HepG2 (cell line): Measurements from ENCODE around the gene TMED6. TPM values are rescaled to one million over a fixed set of nuclear protein-coding genes. Genes with fewer than 3 reads are reported as not detected.
A peak's percentile ranks its signal among the peaks of the same experiment; 100 is the strongest.

Experiments used
- CBX1 ChIP-seq: IDR thresholded peaks from one replicate; pipeline ENCODE4 v1.6.1; 2016; ENCODE audit warnings: antibody characterized with exemption, low read depth
- GLI4 ChIP-seq: sonication (generic); formaldehyde crosslinking; IDR thresholded peaks from 2 replicates; pipeline ENCODE4 v1.5.1; 2020; ENCODE audit warnings: missing genetic modification reagents, mild to moderate bottlenecking, moderate library complexity, borderline replicate concordance
- ISL2 ChIP-seq: sonication (generic); formaldehyde crosslinking; IDR thresholded peaks from 2 replicates; pipeline ENCODE4 v1.5.0; 2020; ENCODE audit warnings: missing genetic modification reagents
- KMT2B ChIP-seq: IDR thresholded peaks from 2 replicates; pipeline ENCODE4 v1.6.1; 2016; ENCODE audit warnings: missing genetic modification reagents, missing compliant biosample characterization
- PLSCR1 ChIP-seq: sonication (generic); formaldehyde crosslinking; IDR thresholded peaks from 2 replicates; pipeline ENCODE4 v1.5.0; 2020; ENCODE audit warnings: missing genetic modification reagents, mild to moderate bottlenecking, borderline replicate concordance
- PRDM10 ChIP-seq: sonication (generic); formaldehyde crosslinking; IDR thresholded peaks from 2 replicates; pipeline ENCODE4 v1.4.0; 2020; ENCODE audit warnings: low read depth, missing genetic modification reagents
- TCF7L2 ChIP-seq: IDR thresholded peaks from 2 replicates; pipeline ENCODE4 v1.6.1; 2011; ENCODE audit warnings: mild to moderate bottlenecking, low read depth, low read length, moderate library complexity
- THYN1 ChIP-seq: sonication (generic); formaldehyde crosslinking; IDR thresholded peaks from 2 replicates; pipeline ENCODE4 v1.8.1; 2023; ENCODE audit warnings: low read depth, mild to moderate bottlenecking, moderate library complexity, missing genetic modification reagents, borderline replicate concordance
- TOPORS ChIP-seq: sonication (generic); formaldehyde crosslinking; IDR thresholded peaks from 2 replicates; pipeline ENCODE4 v1.8.0; 2023; ENCODE audit warnings: mild to moderate bottlenecking, missing genetic modification reagents
- ZFX ChIP-seq: sonication (generic); formaldehyde crosslinking; IDR thresholded peaks from 2 replicates; pipeline ENCODE4 v1.4.0; 2020; ENCODE audit warnings: mild to moderate bottlenecking, low read depth, missing genetic modification reagents, moderate library complexity
- ZNF33A ChIP-seq: sonication (generic); formaldehyde crosslinking; IDR thresholded peaks from 2 replicates; pipeline ENCODE4 v1.5.1; 2020; ENCODE audit warnings: missing genetic modification reagents, mild to moderate bottlenecking, moderate library complexity, borderline replicate concordance
- polyA plus RNA-seq, 8 experiments: library from polyadenylated mRNA; depleted of rRNA in 3 of 8; stranded (reverse) in 7 of 8; unstranded in 1 of 8; fragments of >200 nt; fragmentation: Illumina TruSeq in 4 of 8; extraction: Trizol in 4 of 8; gene quantifications; 2 replicates each; pipeline versions ENCODE4 v1.2.1 to v1.2.3, GENCODE V29; 2011 to 2016; ENCODE audit warnings: low read depth in 4 of 8, missing spikeins in 1 of 8, mixed read lengths in 1 of 8; ENCODE audit not compliant: insufficient read depth in 1 of 8
- total RNA-seq, 5 experiments: library from RNA; depleted of rRNA; stranded (reverse); fragments of >200 nt; fragmentation: Illumina TruSeq; extraction: Trizol; gene quantifications; 2 replicates each; pipeline ENCODE4 v1.2.3, GENCODE V29; 2016; ENCODE audit warnings: low read depth in 1 of 5
- TF ChIP-seq, protein P1 (sequence below): sonication (generic); formaldehyde crosslinking; IDR thresholded peaks from 2 replicates; pipeline ENCODE4; 2020; ENCODE audit warnings: missing genetic modification reagents, mild to moderate bottlenecking, borderline replicate concordance
- TF ChIP-seq, protein P2 (sequence below): fragments of 450-650 bp; IDR thresholded peaks from 2 replicates; pipeline ENCODE4 v1.6.1; 2017; ENCODE audit warnings: mild to moderate bottlenecking
- TF ChIP-seq, protein P3 (sequence below): sonication (generic); formaldehyde crosslinking; conservative IDR thresholded peaks from 2 replicates; pipeline ENCODE4 v1.8.1; 2023; ENCODE audit warnings: missing genetic modification reagents

TMED6 gene
- total and polyA plus RNA-seq, 2 of the 13 experiments (the other 11 are each of a cell fraction or from before 2014, with no cell fraction given), result 9.8 to 14.4 TPM

GRCh38 chr16:69326172-69326873, 25.3 kb downstream of the TMED6 start (continued):
- TF ChIP-seq, protein P1, sequence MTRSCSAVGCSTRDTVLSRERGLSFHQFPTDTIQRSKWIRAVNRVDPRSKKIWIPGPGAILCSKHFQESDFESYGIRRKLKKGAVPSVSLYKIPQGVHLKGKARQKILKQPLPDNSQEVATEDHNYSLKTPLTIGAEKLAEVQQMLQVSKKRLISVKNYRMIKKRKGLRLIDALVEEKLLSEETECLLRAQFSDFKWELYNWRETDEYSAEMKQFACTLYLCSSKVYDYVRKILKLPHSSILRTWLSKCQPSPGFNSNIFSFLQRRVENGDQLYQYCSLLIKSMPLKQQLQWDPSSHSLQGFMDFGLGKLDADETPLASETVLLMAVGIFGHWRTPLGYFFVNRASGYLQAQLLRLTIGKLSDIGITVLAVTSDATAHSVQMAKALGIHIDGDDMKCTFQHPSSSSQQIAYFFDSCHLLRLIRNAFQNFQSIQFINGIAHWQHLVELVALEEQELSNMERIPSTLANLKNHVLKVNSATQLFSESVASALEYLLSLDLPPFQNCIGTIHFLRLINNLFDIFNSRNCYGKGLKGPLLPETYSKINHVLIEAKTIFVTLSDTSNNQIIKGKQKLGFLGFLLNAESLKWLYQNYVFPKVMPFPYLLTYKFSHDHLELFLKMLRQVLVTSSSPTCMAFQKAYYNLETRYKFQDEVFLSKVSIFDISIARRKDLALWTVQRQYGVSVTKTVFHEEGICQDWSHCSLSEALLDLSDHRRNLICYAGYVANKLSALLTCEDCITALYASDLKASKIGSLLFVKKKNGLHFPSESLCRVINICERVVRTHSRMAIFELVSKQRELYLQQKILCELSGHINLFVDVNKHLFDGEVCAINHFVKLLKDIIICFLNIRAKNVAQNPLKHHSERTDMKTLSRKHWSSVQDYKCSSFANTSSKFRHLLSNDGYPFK (CRISPR knock-in tag), result no peak
- TF ChIP-seq ZFX (CRISPR knock-in tag), result peak; percentile 76
- TF ChIP-seq CBX1, result no peak
- TF ChIP-seq, protein P2, sequence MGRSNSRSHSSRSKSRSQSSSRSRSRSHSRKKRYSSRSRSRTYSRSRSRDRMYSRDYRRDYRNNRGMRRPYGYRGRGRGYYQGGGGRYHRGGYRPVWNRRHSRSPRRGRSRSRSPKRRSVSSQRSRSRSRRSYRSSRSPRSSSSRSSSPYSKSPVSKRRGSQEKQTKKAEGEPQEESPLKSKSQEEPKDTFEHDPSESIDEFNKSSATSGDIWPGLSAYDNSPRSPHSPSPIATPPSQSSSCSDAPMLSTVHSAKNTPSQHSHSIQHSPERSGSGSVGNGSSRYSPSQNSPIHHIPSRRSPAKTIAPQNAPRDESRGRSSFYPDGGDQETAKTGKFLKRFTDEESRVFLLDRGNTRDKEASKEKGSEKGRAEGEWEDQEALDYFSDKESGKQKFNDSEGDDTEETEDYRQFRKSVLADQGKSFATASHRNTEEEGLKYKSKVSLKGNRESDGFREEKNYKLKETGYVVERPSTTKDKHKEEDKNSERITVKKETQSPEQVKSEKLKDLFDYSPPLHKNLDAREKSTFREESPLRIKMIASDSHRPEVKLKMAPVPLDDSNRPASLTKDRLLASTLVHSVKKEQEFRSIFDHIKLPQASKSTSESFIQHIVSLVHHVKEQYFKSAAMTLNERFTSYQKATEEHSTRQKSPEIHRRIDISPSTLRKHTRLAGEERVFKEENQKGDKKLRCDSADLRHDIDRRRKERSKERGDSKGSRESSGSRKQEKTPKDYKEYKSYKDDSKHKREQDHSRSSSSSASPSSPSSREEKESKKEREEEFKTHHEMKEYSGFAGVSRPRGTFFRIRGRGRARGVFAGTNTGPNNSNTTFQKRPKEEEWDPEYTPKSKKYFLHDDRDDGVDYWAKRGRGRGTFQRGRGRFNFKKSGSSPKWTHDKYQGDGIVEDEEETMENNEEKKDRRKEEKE, result no peak
- TF ChIP-seq GLI4 (CRISPR knock-in tag), result peak; percentile 82; the same call in 1 of the 2 replicates
- no peak for TF ChIP-seq PLSCR1
- TF ChIP-seq ZNF33A (CRISPR knock-in tag), result no peak
- TF ChIP-seq TCF7L2, result no peak
- TF ChIP-seq, protein P3, sequence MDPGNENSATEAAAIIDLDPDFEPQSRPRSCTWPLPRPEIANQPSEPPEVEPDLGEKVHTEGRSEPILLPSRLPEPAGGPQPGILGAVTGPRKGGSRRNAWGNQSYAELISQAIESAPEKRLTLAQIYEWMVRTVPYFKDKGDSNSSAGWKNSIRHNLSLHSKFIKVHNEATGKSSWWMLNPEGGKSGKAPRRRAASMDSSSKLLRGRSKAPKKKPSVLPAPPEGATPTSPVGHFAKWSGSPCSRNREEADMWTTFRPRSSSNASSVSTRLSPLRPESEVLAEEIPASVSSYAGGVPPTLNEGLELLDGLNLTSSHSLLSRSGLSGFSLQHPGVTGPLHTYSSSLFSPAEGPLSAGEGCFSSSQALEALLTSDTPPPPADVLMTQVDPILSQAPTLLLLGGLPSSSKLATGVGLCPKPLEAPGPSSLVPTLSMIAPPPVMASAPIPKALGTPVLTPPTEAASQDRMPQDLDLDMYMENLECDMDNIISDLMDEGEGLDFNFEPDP (CRISPR knock-in tag), result no peak
- peak; percentile 65; the same call in 1 of the 2 replicates for TF ChIP-seq PRDM10 (CRISPR knock-in tag)
- no peak for TF ChIP-seq THYN1 (CRISPR knock-in tag)
- TF ChIP-seq ISL2 (CRISPR knock-in tag), result no peak; the same call in 1 of the 2 replicates
- no peak; the same call in 1 of the 2 replicates for TF ChIP-seq KMT2B (CRISPR knock-in tag)
- no peak for TF ChIP-seq TOPORS (CRISPR knock-in tag)
